ENCODE data around the gene CFAP410.

CFAP410 gene

GRCh38 chr21:44279354-44280260, 59.6 kb downstream of the CFAP410 start:
- no peaks in the 10 kb centered on the region for H3F3A ChIP-seq (ENCODE audit: insufficient read depth, low read length)
- H3K27me3 ChIP-seq (ENCODE audit: insufficient read depth, low read length) = peaks cover 4% of the 10 kb centered on the region; the same call in 1 of the 2 replicates
- no peak overlapping the region for H3K4me2 ChIP-seq (ENCODE audit: low read length)

More at GRCh38 chr21:44279354-44280260, 59.6 kb downstream of the CFAP410 start:
- H3K9me3 ChIP-seq (ENCODE audit: low read length) = no peaks in the 10 kb centered on the region
- no peak overlapping the region for H2AFZ ChIP-seq (ENCODE audit: low read length)
- H3K4me3 ChIP-seq (ENCODE audit: low read depth, low read length, poor library complexity, severe bottlenecking) = no peak overlapping the region
- TF ChIP-seq CTCF (IDR thresholded peaks at IDR 0.05; ENCODE audit: low read length) (no peak), EZH2 (IDR thresholded peaks at IDR 0.05; ENCODE audit: borderline replicate concordance, low read length) (no peak)
- no peak overlapping the region for H3K27ac ChIP-seq (ENCODE audit: low read depth, low read length, poor library complexity, severe bottlenecking)
- H3K36me3 ChIP-seq (ENCODE audit: insufficient read depth, low read length) = no peaks in the 10 kb centered on the region
- H4K20me1 ChIP-seq (ENCODE audit: insufficient read depth, low read length) = no peaks in the 10 kb centered on the region
- H3K79me2 ChIP-seq (ENCODE audit: insufficient read depth, low read length) = no peaks in the 10 kb centered on the region
- no peaks in the 10 kb centered on the region for H3K4me1 ChIP-seq (ENCODE audit: insufficient read depth, low read length, severe bottlenecking)
- no peaks in the 10 kb centered on the region for H3K9me2 ChIP-seq (ENCODE audit: low read depth, low read length)
- no peak overlapping the region for H3K9ac ChIP-seq (ENCODE audit: low read length)
